Nephron (organoid): ENCODE measurements around the gene CREG1.

ENCODE experiments used
- H3K27ac Mint-ChIP-seq, 3 experiments: 2 replicates each; pipeline ENCODE4 v1.8.0; 2020; ENCODE audit warnings: mixed read lengths in 3 of 3, mild to moderate bottlenecking in 2 of 3, moderate library complexity in 1 of 3
- H3K27me3 Mint-ChIP-seq: 2 replicates; pipeline ENCODE4 v1.8.0; 2021; ENCODE audit warnings: low read depth, mild to moderate bottlenecking, moderate library complexity, mixed read lengths
- H3K36me3 Mint-ChIP-seq: 2 replicates; pipeline ENCODE4 v1.8.0; 2020; ENCODE audit warnings: low read depth, mixed read lengths
- H3K4me1 Mint-ChIP-seq: 2 replicates; pipeline ENCODE4 v1.8.0; 2020; ENCODE audit warnings: mixed read lengths
- H3K4me3 Mint-ChIP-seq, 3 experiments: 2 replicates each; pipeline ENCODE4 v1.8.0; 2020; ENCODE audit warnings: mild to moderate bottlenecking in 3 of 3, mixed read lengths in 3 of 3, moderate library complexity in 2 of 3
- H3K9me3 Mint-ChIP-seq: 2 replicates; pipeline ENCODE4 v1.8.0; 2020; ENCODE audit warnings: mixed read lengths
- CTCF ChIP-seq, 3 experiments: fragments of 200-600 bp; sonication (generic); IDR thresholded peaks; one replicate each; pipeline ENCODE4 v1.5.0; 2021; ENCODE audit warnings: antibody characterized with exemption in 3 of 3; ENCODE audit not compliant: unreplicated experiment in 3 of 3

CREG1 gene

GRCh38 chr1:167491586-167492461 lies 61.7 kb downstream of the CREG1 start:
- H3K27me3 Mint-ChIP-seq: peaks cover 25% of the 10 kb centered on the region

More at GRCh38 chr1:167491586-167492461, 61.7 kb downstream of the CREG1 start:
- Mint-ChIP-seq H3K4me1 (peaks cover 12% of the 10 kb centered on the region), H3K9me3 (no peaks in the 10 kb centered on the region), H3K27ac (no peak overlapping the region), H3K4me3 (no peak overlapping the region), H3K36me3 (no peaks in the 10 kb centered on the region)
- no peak for TF ChIP-seq CTCF (IDR thresholded peaks at IDR 0.05; ENCODE audit: unreplicated experiment in 3 of 3)
